Hematopoietic multipotent progenitor cell treated with erythropoietin and hydrocortisone succinate and interleukin-3 and kit ligand, for 6 days (in vitro differentiated cells): ENCODE measurements around the gene SEL1L3.
A peak's percentile ranks its signal among the peaks of the same experiment; 100 is the strongest.

Experiments
- DNase-seq: peaks from one replicate; pipeline ENCODE4 v3.0.0-alpha.2; 2015

SEL1L3 gene

GRCh38 chr4:25788703-25789238 lies 74.0 kb downstream of the SEL1L3 start:
- peak; percentile 42 for DNase-seq

- DNase-seq, result no peak
Observed at GRCh38 chr4:25786497-25787065, 76.2 kb downstream of the SEL1L3 start.

- DNase-seq, result peak; percentile 55
Observed at GRCh38 chr4:25783943-25784342, 78.8 kb downstream of the SEL1L3 start.

- no peak for DNase-seq
Observed at GRCh38 chr4:25783126-25783525, 79.7 kb downstream of the SEL1L3 start.

- DNase-seq, result no peak
Observed at GRCh38 chr4:25782482-25782881, 80.3 kb downstream of the SEL1L3 start.

- no peak for DNase-seq
Observed at GRCh38 chr4:25779021-25779420, 83.8 kb downstream of the SEL1L3 start.

- no peak for DNase-seq
Observed at GRCh38 chr4:25776795-25777194, 86.0 kb downstream of the SEL1L3 start.

- DNase-seq, result no peak
Observed at GRCh38 chr4:25775166-25775565, 87.6 kb downstream of the SEL1L3 start.

- no peak for DNase-seq
Observed at GRCh38 chr4:25773358-25773757, 89.4 kb downstream of the SEL1L3 start.

- no peak for DNase-seq
Observed at GRCh38 chr4:25771672-25772071, 91.1 kb downstream of the SEL1L3 start.

- no peak for DNase-seq
Observed at GRCh38 chr4:25770847-25771246, 91.9 kb downstream of the SEL1L3 start.

- DNase-seq, result no peak
Observed at GRCh38 chr4:25769251-25769650, 93.5 kb downstream of the SEL1L3 start.

- DNase-seq, result peak; percentile 77
Observed at GRCh38 chr4:25767877-25768725, 94.7 kb downstream of the SEL1L3 start.

GRCh38 chr4:25760518-25761157 lies 102.2 kb downstream of the SEL1L3 start:
- peak; percentile 70 for DNase-seq

- no peak for DNase-seq
Observed at GRCh38 chr4:25760048-25760447, 102.7 kb downstream of the SEL1L3 start.

- DNase-seq, result no peak
Observed at GRCh38 chr4:25759101-25759500, 103.7 kb downstream of the SEL1L3 start.

- DNase-seq, result no peak
Observed at GRCh38 chr4:25757452-25757851, 105.3 kb downstream of the SEL1L3 start.

- DNase-seq, result no peak
Observed at GRCh38 chr4:25756503-25756902, 106.3 kb downstream of the SEL1L3 start.

GRCh38 chr4:25755911-25756310 lies 106.9 kb downstream of the SEL1L3 start:
- DNase-seq, result no peak

GRCh38 chr4:25753239-25753638 lies 109.5 kb downstream of the SEL1L3 start:
- DNase-seq, result no peak

- no peak for DNase-seq
Observed at GRCh38 chr4:25750874-25751273, 111.9 kb downstream of the SEL1L3 start.

GRCh38 chr4:25749150-25749794 lies 113.5 kb downstream of the SEL1L3 start:
- no peak for DNase-seq

GRCh38 chr4:25743971-25744370 lies 118.8 kb downstream of the SEL1L3 start:
- no peak for DNase-seq
